Activated CD4-positive, alpha-beta T cell treated with anti-CD3 and anti-CD28 coated beads, Interleukin-2, amount 10 ng/mL, durations not matched to agents 24 days and 14 days (primary cell): Measurements from ENCODE around the gene DNASE1L3. TPM values are rescaled to one million over a fixed set of nuclear protein-coding genes. Genes with fewer than 3 reads are reported as not detected.
A peak's percentile ranks its signal among the peaks of the same experiment; 100 is the strongest.
"Not testable (repeated sequence)": the region's sequence is repeated elsewhere in the genome, so short reads cannot be mapped to it uniquely, and the experiment has no call there.

Source experiments
- DNase-seq: peaks from one replicate; pipeline ENCODE4 v3.0.0; 2022
- H3K27ac Mint-ChIP-seq: one replicate; pipeline ENCODE4 v1.8.0; 2022; ENCODE audit warnings: mild to moderate bottlenecking, mixed read lengths
- H3K27me3 Mint-ChIP-seq: one replicate; pipeline ENCODE4 v1.8.0; 2022; ENCODE audit warnings: mixed read lengths
- H3K36me3 Mint-ChIP-seq: one replicate; pipeline ENCODE4 v1.8.0; 2022; ENCODE audit warnings: low read depth, mild to moderate bottlenecking, mixed read lengths
- H3K4me1 Mint-ChIP-seq: one replicate; pipeline ENCODE4 v1.8.0; 2021; ENCODE audit warnings: mixed read lengths
- H3K4me3 Mint-ChIP-seq: one replicate; pipeline ENCODE4 v1.8.0; 2022; ENCODE audit warnings: mild to moderate bottlenecking, moderate library complexity, mixed read lengths
- H3K9me3 Mint-ChIP-seq: one replicate; pipeline ENCODE4 v1.8.0; 2021; ENCODE audit warnings: mixed read lengths
- intact Hi-C: fragments of 100-400 bp; cut with micrococcal nuclease; formaldehyde crosslinking; loops from one replicate; pipeline ENCODE4 v1.15.1; 2023
- total RNA-seq: library from RNA; stranded (reverse); gene quantifications from 2 replicates; pipeline ENCODE4 v1.2.3, GENCODE V29; 2022

The DNASE1L3 gene, protein sequence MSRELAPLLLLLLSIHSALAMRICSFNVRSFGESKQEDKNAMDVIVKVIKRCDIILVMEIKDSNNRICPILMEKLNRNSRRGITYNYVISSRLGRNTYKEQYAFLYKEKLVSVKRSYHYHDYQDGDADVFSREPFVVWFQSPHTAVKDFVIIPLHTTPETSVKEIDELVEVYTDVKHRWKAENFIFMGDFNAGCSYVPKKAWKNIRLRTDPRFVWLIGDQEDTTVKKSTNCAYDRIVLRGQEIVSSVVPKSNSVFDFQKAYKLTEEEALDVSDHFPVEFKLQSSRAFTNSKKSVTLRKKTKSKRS
- not detected in 2 replicates for total RNA-seq

DNA sequence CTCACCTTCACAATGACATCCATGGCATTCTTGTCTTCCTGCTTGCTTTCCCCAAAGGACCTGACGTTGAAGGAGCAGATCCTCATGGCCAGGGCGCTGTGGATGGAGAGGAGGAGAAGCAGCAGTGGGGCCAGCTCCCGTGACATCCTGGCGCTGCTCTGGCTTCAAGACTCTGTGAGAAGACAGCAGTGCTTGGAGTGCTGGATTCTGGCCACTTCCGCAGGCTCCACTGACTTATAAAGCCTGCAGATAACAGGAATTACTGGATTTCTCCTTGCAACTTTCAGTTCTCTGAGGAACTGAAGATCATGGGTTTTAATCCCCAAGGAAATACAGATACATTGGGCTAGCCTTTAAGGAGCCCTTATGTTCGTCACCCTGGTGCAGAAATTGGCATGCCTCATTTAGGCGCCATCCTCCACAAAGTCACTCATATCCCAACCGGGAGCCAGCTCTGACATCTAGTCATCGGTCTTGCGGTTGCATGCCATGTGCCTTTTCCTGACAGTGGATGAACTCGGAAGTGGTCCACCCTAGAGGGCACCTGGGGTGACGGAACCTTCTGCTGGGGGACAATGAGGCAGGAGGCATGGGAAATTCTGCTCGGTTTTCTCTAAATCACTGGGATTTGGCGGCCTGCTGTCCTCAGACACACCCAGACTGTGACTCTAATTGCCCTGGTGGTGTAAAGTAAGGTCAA is at the start of gene DNASE1L3:
TSS of gene DNASE1L3 (minus strand) at position 212 of the 700 bp plus-strand sequence. CDS start at position 146, 66 bp downstream.
- intact Hi-C loops: no loop called here
- no peak for DNase-seq
- Mint-ChIP-seq H3K36me3 (no peaks in the 10 kb centered on the region), H3K4me1 (peaks cover 25% of the 10 kb centered on the region), H3K27ac (no peak within 1 kb of the TSS), H3K4me3 (no peak within 1 kb of the TSS), H3K27me3 (peaks cover 10% of the 10 kb centered on the region), H3K9me3 (no peaks in the 10 kb centered on the region)

DNA sequence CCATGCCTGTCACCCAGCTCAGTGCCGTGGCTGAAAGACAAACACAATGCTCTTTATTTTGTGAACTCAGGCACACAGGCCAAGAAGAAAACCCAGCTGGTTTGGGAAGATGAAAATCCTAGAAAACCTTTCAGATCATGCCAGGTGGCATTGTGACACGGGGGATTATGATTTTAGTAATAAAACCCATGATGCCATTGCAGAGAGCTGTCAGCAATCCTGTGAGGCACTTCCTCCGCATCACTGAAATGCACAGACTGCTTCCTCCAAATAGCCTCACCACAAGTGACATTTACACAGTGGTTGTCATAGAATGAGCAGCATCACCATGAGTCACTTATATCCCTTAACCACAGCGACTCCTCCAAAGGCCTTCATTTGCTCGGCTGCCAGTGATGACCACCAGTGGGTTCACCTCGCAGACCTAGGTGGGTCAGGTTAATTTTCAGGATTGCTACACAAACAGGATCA is 49.5 kb upstream of the DNASE1L3 start:
- peak; percentile 63 for DNase-seq
- H3K27me3 Mint-ChIP-seq: no peaks in the 10 kb centered on the region
- no peak overlapping the region for H3K4me3 Mint-ChIP-seq
- peaks cover 8% of the 10 kb centered on the region for H3K36me3 Mint-ChIP-seq
- H3K4me1 Mint-ChIP-seq: peaks cover 10% of the 10 kb centered on the region
- peak overlapping the region; percentile 56 for H3K27ac Mint-ChIP-seq
- intact Hi-C loops: no loop called here
- H3K9me3 Mint-ChIP-seq: no peaks in the 10 kb centered on the region

DNA sequence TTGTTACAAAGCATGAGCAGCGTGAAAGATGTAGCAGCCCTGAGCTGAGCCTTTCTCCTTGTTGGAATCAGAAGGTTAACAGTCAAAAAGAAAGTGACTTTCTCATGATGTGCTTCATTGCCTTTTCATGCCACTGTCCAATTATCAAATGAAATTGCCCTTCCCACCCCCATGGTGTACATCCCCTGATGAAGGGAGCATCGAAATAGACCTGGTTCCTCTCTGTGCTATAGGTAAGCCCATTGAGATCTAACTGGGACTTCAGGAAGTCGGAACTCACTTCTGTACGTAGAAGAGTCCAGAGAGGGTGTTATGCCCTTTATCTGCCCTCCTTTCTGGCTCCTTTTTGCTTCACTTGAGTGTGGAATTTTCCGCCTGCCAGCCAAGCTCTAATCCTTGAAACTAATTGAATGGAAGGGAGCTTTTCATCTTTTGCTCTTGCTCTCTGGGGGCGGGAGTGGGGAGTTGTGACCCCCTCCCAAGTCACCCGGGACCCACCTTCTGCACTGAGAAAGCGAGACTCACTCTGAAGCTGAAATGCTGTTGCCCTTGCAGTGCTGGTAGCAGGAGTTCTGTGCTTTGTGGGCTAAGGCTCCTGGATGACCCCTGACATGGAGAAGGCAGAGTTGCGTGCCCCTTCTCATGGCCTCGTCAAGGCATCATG is 47.8 kb upstream of the DNASE1L3 start:
- Mint-ChIP-seq H3K36me3 (peaks cover 7% of the 10 kb centered on the region), H3K4me3 (no peak overlapping the region), H3K4me1 (peaks cover 10% of the 10 kb centered on the region), H3K9me3 (no peaks in the 10 kb centered on the region), H3K27ac (no peak overlapping the region), H3K27me3 (no peaks in the 10 kb centered on the region)
- no peak for DNase-seq
- intact Hi-C loops: no loop called here

DNA sequence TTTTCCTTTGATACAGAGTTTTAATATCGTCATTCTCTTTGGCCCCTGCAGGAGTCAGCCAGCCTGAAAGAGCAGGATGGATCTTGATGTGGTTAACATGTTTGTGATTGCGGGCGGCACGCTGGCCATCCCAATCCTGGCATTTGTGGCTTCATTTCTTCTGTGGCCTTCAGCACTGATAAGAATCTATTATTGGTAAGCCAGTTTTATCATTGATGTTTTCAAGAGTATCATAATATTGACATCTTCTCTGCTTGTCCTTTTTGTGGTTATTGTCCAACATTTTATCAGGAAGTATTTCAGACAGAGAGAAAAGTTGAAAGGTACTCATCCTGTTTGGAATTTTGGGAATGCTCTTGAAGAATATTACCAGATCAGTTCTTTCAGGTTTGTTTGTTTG is 45.7 kb upstream of the DNASE1L3 start:
- Mint-ChIP-seq H3K4me3 (no peak overlapping the region), H3K27me3 (no peaks in the 10 kb centered on the region), H3K9me3 (no peaks in the 10 kb centered on the region), H3K27ac (no peak overlapping the region), H3K4me1 (peaks cover 12% of the 10 kb centered on the region), H3K36me3 (peaks cover 6% of the 10 kb centered on the region)
- no peak for DNase-seq
- intact Hi-C loops: no loop called here

DNA sequence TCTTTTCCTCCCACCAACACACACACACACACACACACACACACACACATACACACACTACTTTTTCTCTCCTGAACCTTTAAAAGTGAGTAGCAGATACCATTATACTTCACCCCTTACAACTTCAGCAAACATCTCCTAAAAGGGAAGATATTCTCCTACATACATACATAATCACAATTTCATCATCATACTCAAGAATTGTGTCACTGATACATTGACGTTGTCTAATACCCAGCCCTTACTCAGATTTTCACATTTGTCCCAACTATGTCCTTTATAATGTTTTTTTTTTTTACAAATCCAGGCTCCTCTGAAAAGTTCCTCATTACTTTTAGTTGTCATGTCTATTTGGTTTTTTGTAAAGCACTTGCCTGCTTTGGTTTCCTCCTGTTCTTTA is 45.3 kb upstream of the DNASE1L3 start:
- Mint-ChIP-seq H3K36me3 (peaks cover 6% of the 10 kb centered on the region), H3K4me3 (no peak overlapping the region), H3K27me3 (no peaks in the 10 kb centered on the region), H3K27ac (no peak overlapping the region), H3K9me3 (no peaks in the 10 kb centered on the region), H3K4me1 (peaks cover 12% of the 10 kb centered on the region)
- DNase-seq: no peak
- intact Hi-C loops: no loop called here

DNA sequence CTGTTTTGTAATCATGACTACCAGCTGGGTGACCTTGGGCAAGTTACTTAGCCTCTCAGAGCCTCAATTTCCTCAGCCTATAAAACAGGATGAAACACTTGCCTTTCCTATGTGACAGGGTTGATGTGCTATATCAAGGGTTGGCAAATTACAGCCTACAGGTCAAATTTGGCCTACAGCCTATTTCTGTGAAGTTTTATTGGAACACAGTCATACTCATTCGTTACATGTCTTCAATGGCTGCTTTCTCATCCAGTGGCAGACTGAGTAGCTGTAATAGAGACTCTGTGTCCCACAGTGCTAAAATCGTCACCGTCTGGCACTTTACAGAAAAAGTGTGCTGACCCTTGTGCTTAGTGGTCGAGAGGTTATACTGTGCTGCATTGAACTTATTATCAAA is 43.4 kb upstream of the DNASE1L3 start:
- H3K27ac Mint-ChIP-seq: no peak overlapping the region
- peaks cover 6% of the 10 kb centered on the region for H3K4me1 Mint-ChIP-seq
- peaks cover 4% of the 10 kb centered on the region for H3K36me3 Mint-ChIP-seq
- H3K9me3 Mint-ChIP-seq: no peaks in the 10 kb centered on the region
- no peak overlapping the region for H3K4me3 Mint-ChIP-seq
- DNase-seq: no peak
- H3K27me3 Mint-ChIP-seq: no peaks in the 10 kb centered on the region
- intact Hi-C loops: no loop called here

DNA sequence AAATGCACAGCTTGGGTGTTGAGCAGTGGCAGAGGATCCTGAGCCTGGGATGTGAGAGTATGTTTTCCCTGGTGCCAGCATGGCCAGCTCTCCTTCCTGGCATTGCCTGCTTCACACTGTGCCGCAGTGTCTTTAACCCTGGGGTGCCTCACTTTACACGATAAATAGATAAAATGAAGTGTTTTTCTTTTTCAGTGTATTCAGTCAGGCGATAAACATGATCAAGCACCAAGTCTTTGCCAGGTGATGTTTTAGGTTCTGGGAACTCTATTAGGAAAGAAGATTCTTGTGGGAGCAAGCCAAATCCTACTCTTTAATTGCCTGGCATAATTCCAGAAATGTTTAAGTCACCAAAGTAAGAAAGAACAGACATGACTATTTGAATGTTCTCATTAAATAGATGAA is 40.9 kb upstream of the DNASE1L3 start:
- no peaks in the 10 kb centered on the region for H3K9me3 Mint-ChIP-seq
- intact Hi-C loops: no loop called here
- peaks cover 6% of the 10 kb centered on the region for H3K4me1 Mint-ChIP-seq

DNA sequence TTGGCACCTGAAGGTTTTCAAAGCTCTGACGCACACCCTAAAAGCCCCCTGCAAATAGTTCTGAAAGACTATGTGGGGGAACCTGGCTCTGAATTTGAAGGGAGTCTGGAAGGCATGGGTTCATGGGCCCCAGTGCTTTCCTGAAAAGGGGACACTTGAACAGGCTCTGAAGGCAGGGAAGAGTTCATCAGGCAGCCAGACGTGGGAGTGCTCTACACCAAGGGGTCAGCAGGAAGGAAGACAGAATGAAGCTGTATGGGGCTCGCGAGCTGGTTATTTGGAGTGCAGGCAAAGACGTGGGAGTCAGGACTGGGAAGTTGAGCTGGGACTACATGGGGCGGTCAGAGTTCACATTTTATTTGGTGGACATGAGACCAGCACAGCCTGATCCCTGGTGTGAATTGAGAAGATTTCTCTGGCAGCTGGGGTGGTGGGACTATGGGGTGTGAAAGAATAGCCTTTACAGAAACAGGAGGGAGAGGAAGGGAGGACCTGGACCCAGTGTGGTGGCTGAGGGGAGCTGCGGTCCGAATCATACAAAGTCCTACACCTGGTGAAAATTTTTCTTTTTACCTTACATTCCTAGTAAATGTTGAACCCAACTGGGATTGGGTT is 39.4 kb upstream of the DNASE1L3 start:
- no peaks in the 10 kb centered on the region for H3K9me3 Mint-ChIP-seq
- no peak for DNase-seq
- no peaks in the 10 kb centered on the region for H3K27me3 Mint-ChIP-seq
- H3K36me3 Mint-ChIP-seq: no peaks in the 10 kb centered on the region
- intact Hi-C loops: no loop called here
- no peak overlapping the region for H3K4me3 Mint-ChIP-seq
- no peak overlapping the region for H3K27ac Mint-ChIP-seq
- peaks cover 5% of the 10 kb centered on the region for H3K4me1 Mint-ChIP-seq

More for the DNA sequence above, 40.9 kb upstream of the DNASE1L3 start:
- Mint-ChIP-seq H3K27me3 (no peaks in the 10 kb centered on the region), H3K4me3 (no peak overlapping the region), H3K36me3 (peaks cover 2% of the 10 kb centered on the region), H3K27ac (no peak overlapping the region)
- DNase-seq: no peak

DNA sequence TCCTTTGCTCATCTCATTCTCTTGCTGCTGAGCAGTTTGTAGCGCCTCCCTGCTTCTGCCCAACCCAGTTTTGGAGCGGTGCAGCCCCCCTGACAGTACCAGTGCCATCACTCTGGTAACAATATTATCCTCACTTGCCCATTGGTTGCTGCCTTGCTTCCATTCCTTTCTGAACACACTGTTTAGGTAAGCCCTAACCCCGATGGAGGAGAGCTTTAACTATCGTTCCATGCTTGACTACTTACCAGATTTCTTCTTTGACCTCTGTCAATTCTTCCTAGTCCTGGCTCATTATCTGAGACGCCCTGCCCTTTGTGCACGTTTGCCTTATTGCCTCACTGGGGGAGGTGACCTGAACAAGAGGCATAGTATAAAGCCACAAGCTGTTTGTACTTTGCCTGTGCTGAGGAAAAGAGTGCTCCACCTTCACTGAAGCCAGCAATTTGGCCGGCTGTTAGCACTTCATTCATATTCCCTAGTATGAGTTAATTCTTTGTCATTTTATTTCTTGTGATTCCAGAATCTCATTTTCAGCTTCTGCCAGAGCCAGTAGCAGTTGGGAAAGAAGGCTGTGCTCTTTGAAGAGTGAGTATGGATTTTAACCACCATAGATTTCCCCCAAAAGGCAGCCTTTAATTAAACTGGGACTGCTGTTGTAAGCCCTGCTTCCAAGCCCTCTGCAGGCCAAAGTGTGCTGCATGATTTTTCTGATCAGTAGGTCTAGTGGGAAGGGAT is 38.8 kb upstream of the DNASE1L3 start:
- no peak for DNase-seq
- Mint-ChIP-seq H3K4me3 (no peak overlapping the region), H3K36me3 (no peaks in the 10 kb centered on the region), H3K27me3 (no peaks in the 10 kb centered on the region), H3K27ac (no peak overlapping the region), H3K4me1 (peaks cover 5% of the 10 kb centered on the region), H3K9me3 (no peaks in the 10 kb centered on the region)
- intact Hi-C loops: no loop called here

DNA sequence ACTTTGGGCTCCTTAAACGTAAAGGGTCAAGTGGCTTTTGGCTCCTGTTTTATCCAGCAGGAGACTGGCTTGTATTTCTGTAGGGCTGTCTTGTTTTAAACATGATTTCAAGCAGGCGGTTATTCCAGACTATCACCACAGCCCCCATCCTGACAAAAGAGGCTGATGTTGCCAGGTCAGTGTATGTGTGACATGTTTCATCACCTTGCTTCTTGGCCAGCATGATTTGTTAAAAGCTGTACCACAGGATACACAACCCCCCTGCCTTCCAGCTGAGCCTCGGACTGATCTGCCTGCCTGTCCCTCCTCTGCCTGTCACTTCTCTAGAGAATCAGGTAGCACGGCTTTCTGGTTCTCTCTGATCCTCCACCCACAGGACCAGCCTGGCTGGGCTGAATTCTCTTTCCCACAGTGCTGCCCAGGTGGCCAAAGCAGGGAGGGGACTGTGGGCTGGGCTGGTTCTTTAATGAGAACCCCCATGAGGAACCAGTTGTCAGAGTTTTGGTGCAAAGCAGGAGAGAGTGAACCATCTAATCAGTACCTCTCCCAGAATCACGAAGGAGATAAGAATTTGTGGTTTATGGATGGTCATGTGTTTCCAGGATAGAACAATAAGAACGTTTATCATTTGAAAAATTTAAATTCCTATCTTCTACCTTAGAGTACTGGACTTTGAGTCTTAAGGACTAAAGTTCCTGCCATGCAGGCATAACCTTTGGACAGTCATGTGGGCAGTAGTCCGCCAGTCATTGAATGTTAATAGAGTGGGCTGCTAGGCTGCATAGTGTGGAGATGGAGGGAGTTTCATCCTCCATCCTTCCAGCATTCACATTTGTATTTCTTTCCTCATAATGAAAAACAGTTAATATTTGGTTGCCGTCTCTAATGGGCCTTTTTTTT is 35.6 kb upstream of the DNASE1L3 start:
- intact Hi-C loops: no loop called here
- no peak for DNase-seq
- H3K9me3 Mint-ChIP-seq: no peaks in the 10 kb centered on the region
- no peak overlapping the region for H3K4me3 Mint-ChIP-seq
- H3K4me1 Mint-ChIP-seq: peaks cover 2% of the 10 kb centered on the region
- no peaks in the 10 kb centered on the region for H3K36me3 Mint-ChIP-seq
- H3K27me3 Mint-ChIP-seq: no peaks in the 10 kb centered on the region
- no peak overlapping the region for H3K27ac Mint-ChIP-seq

DNA sequence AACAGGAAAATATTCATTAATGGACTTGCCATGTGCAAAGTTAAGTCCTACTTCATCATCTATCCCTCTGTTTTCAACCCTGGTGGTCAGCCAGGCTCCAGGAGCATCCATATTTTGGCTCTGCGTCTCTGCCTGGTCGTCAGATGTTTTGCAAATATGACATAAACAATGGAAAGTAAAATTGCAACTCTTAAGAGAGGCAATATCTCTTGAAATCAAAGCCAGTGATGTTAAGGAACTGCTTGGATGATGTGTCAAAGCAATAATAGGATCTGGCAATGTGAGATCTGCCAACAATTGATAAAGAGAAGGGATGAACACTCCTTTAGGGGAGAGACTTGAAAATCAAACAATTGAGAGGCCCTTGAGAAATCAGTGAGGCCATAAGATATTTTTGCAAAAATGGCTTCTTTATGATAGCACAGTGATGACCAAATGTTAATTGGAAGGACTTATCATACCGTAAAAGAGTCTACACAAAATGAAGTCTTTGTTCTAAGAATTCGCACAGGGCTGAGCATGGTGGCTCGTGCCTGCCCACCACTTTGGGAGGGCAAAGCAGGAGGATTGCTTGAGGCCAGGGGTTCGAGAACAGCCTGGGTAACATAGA is 33.3 kb upstream of the DNASE1L3 start:
- no peak for DNase-seq
- Mint-ChIP-seq H3K4me1 (peaks cover 5% of the 10 kb centered on the region), H3K9me3 (no peaks in the 10 kb centered on the region), H3K4me3 (no peak overlapping the region), H3K27ac (no peak overlapping the region), H3K27me3 (peaks cover 2% of the 10 kb centered on the region), H3K36me3 (peaks cover 2% of the 10 kb centered on the region)
- intact Hi-C loops: no loop called here

DNA sequence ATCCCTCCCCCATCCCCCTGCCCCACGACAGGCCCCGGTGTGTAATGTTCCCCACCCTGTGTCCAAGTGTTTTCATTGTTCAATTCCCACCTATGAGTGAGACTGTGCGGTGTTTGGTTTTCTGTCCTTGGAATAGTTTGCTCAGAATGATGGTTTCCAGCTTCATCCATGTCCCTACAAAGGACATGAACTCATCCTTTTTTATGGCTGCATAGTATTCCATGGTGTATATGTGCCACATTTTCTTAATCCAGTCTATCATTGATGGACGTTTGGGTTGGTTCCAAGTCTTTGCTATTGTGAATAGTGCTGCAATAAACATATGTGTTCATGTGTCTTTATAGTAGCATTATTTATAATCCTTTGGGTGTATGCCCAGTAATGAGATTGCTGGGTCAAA is 32.1 kb upstream of the DNASE1L3 start:
- H3K4me3 Mint-ChIP-seq, H3K36me3 Mint-ChIP-seq, H3K27me3 Mint-ChIP-seq, DNase-seq, intact Hi-C loops, H3K4me1 Mint-ChIP-seq, H3K27ac Mint-ChIP-seq, H3K9me3 Mint-ChIP-seq: not testable (repeated sequence)
